ENCODE results near the gene ARL13B. TPM values are rescaled to one million over a fixed set of nuclear protein-coding genes. Genes with fewer than 3 reads are reported as not detected.

The ARL13B gene
- total and polyA plus RNA-seq, 2 of the 8 experiments (the other 6 are each of a cell fraction or from before 2014, with no cell fraction given): 1.5 to 12.7 TPM

Small RNAs within 50 kb of the gene (small RNA-seq; reads per million reads assigned to genes)
- gene RF00019 (ENCODE audit: insufficient read depth) (not detected), gene RNU6-511P (ENCODE audit: insufficient read depth) (not detected)

Other genes starting within 250 kb of the ARL13B start
- gene PROS1, start 6.3 kb upstream of the ARL13B start, total RNA-seq (2021; fragmentation: NEBNext Ultra II Directional; extraction: Animal tissue kit (Norgen Biotek cat#: 25700)): 2.5 and 2.9 TPM in 2 replicates
- gene PROS1, start 6.3 kb upstream of the ARL13B start, polyA plus RNA-seq (2011; rRNA removed): 0.42 and 0.65 TPM in 2 replicates
- gene STX19, start 48.4 kb downstream of the ARL13B start, total RNA-seq (2021; fragmentation: NEBNext Ultra II Directional; extraction: Animal tissue kit (Norgen Biotek cat#: 25700)): not detected in 2 replicates
- gene STX19, start 48.4 kb downstream of the ARL13B start, polyA plus RNA-seq (2011; rRNA removed): not detected in 2 replicates
- 2.2 and 2.6 TPM in 2 replicates for gene DHFR2, start 82.8 kb downstream of the ARL13B start, total RNA-seq (2021; fragmentation: NEBNext Ultra II Directional; extraction: Animal tissue kit (Norgen Biotek cat#: 25700))
- gene DHFR2, start 82.8 kb downstream of the ARL13B start, polyA plus RNA-seq (2011; rRNA removed): 0.59 and 0.67 TPM in 2 replicates
- 5.1 and 7.2 TPM in 2 replicates for gene NSUN3, start 82.9 kb downstream of the ARL13B start, total RNA-seq (2021; fragmentation: NEBNext Ultra II Directional; extraction: Animal tissue kit (Norgen Biotek cat#: 25700))
- 2.1 and 2.4 TPM in 2 replicates for gene NSUN3, start 82.9 kb downstream of the ARL13B start, polyA plus RNA-seq (2011; rRNA removed)